NCI-H510A treated with DMSO at 0.1 percent for 48 hours (cell line): ENCODE data around the gene TBC1D8.
"Not testable (repeated sequence)": the region's sequence is repeated elsewhere in the genome, so short reads cannot be mapped to it uniquely, and the experiment has no call there.

Experiments used
- DNase-seq: peaks from one replicate; lab custom pipeline; 2025; lab: John Stamatoyannopoulos, UW

The TBC1D8 gene

GRCh38 chr2:101064125-101064502 is 87.1 kb downstream of the TBC1D8 start:
- DNase-seq, result no peak

DNA sequence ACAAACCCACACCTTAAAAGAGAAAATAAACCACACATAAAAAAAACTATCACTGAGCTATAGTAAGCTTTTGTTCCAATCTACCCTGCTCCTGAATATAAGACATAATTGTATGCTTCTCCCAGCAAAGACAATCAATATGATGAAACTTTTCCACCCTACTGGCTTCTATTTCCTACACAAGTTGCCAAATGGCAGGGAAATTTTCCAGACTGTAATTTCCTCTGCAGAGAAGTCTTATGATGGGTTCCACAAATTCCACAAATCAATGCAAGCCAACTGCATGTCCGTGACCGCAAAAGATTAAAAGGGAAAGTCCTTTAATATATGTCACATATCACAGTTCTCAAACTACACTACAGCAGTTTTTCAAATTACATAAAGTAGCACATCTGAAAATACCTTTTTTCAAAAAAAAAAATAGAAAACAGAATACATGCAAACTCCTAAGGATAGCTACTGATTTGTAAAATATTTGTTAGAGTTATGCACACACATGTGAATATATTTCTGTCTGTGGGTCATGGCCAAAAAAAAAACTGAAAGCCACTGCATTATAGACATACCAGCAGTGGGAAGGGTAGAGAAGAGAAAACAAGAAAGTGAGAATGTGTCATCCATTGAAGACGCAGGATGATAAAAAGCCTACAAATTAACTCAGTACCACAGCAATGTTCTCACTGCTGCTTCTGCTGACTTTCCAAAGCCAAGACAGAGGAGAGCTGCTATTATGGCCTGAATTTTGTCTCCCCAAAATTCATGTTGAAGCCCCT is 87.6 kb downstream of the TBC1D8 start:
- no peak for DNase-seq

- no peak for DNase-seq
Measured at GRCh38 chr2:101058386-101058785, 92.8 kb downstream of the TBC1D8 start.

- no peak for DNase-seq
Measured at GRCh38 chr2:101057051-101057933, 93.9 kb downstream of the TBC1D8 start.

DNA sequence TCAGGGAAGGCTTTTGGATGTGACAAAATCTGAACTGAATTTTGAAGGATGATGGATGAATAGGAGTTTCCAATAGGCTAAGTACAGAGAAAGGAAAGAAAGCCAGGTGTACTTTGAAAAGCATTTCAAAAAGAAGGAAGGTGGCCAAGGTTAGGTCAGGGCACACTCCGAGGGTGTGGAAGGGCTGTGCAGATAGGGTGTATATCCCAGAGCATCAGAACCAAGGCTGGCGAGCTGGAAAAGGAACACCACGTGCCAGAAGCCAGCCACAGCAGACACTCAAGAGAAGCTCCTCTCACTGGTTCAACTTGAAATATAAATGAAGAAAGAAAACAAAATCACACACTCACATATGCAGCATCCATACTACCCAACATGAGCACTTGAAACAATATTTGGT is 98.1 kb downstream of the TBC1D8 start:
- no peak for DNase-seq

- no peak for DNase-seq
Measured at GRCh38 chr2:101052147-101052546, 99.0 kb downstream of the TBC1D8 start.

- DNase-seq, result not testable (repeated sequence)
Measured at GRCh38 chr2:101050886-101051285, 100.3 kb downstream of the TBC1D8 start.

DNA sequence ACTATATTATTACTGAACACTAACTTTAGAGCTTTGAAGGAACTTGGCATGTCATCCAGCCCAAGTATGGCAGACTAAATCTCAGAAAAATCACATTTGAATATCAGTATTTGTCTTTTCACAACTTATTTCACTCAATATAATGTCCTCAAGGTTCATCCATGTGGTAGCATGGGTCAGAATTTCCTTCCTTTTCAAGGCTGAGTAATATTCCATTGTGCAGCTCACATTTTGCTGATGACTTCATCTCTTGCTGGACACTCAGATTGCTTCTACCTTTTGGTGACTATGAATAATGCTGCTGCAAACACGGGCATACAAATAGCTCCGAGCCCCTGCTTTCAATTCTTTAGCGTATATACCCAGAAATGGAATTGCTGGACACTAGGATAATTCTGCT is 102.4 kb downstream of the TBC1D8 start:
- DNase-seq, result no peak

- no peak for DNase-seq
Measured at GRCh38 chr2:101047774-101048173, 103.4 kb downstream of the TBC1D8 start.

DNA sequence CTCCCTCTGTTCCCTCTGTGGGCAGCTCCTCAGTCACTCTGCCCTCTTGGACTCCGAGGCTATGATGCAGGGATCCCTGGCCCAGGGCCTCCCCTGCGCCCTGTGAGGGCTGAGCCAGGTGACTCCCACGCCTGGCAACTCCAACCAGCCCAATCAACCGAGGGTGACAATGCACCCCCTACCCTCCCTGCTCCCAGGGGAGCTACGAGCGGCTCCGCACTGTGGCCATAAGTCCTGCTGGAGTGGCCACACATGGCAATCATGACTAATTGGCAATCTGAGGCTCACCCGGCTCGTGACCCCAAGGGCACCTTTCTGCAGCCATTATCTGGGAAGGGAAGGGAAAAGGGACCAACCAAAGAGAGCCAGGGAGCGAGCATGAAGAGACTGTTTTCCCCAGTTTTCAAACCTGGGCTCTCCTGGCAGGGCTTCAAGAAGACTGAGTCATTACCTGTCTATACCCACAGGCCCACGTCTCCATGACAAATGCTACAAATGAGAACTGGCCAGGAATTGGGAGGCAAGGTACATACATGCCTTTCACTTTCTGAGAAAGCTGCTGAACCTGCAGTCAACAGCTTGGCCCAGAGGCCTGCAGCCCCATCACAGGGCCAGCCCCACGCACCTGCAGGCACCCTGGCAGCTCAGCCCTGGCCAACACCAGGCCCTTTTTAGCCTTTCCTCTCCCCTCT is 104.0 kb downstream of the TBC1D8 start:
- no peak for DNase-seq

DNA sequence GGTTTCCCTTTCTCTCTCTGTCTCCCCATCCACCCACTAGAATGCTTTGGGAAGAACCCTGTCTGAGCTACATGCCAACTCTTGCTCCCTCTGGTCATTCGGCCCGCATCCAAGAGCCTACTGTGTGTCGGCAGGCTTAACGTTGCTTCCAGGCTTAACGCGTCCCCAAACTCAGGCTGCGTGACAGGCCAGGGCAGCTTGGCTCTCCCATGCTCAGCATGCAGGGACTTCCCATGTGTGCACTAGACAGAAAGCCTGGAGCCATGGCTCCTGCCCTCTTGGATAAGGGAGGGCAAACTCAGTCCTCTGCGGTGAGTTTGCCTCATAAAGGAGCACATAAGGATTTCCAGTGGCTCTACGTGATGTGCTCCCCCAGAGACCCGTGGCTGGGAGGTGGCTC is 105.9 kb downstream of the TBC1D8 start:
- DNase-seq, result no peak

- DNase-seq, result no peak
Measured at GRCh38 chr2:101041413-101041812, 109.8 kb downstream of the TBC1D8 start.

DNA sequence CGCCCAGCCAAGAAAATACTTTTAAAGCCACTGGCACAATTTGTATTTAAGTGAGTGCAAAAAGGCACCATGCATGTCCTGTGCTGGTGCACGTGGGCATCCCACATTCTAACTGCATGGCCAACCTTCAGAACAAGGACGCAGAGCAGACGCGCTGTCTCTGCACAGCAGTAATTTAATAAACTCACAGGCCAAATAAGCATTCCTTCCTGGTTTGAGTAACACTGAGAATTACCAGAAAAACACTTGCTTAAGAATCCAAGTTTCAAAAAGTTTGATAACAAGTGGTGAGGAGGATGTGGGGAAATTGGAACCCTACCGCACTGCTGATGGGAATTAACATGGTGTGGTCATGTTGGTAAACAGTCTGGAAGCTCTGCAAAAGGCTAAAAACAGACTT is 110.4 kb downstream of the TBC1D8 start:
- DNase-seq, result no peak

- no peak for DNase-seq
Measured at GRCh38 chr2:101040072-101040471, 111.1 kb downstream of the TBC1D8 start.

DNA sequence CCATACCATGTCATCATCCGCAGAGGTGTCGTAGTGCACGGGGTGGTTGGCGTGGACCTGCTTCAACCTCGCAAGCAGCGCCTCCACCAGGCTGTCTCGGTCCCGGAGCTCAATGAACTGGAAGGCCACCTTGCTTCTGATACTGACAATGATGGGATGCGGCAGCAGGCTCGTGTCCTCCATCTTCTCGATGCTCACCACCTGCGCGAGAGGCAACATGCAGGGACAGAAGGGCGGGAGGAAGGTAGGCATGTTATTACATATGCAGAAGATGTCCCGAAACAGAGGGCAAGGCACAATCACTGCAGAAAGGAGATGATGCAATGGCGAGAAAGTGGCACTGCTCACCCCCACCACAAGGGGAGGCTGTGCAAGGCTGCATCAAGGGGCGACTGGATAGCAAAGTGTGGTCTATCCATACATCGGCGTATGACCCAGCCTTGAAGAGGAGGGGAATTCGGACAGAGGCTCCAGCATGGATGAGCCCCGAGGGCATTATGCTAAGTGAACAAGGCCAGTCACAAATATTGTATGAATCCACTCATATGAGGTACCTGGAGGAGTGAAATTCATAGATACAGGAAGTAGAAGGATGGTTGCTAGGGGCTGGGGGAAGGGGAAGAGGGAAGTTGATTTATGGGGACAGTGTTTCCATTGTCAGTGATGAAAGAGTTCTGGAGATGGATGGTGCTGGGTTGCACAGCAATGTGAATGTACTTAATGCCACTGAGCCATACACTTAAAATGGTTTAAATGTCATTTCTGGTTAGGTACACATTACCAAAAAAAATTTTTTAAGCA is 112.5 kb downstream of the TBC1D8 start:
- no peak for DNase-seq

DNA sequence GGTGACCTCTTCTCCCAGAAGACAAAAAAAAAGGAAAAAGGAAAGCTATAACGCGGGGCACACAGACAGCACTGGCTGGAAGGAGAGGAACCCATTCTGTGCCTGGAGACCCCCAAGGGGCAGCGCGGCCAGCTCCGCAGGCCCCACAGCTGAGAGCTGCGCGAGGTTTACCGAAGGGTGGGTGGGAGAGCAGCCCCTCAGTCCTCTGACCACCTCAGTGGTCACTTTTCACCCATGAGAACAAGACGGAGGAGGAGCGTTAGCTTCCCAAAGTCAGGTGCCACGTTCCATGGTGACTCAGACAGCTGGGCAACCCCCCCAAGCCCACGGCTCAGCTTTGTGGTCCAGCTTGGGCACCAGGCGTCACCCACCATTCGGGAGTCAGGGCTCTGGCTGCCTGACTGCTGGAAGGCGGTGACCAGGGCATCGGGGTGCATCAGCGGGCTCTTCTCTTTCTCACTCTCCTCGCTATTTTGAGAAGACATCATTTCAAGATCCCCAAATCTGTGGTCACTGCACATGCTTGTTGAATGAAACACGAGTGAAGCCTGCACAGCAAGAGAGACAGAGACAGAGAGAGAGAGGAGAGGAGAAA is 113.9 kb downstream of the TBC1D8 start:
- DNase-seq, result no peak

DNA sequence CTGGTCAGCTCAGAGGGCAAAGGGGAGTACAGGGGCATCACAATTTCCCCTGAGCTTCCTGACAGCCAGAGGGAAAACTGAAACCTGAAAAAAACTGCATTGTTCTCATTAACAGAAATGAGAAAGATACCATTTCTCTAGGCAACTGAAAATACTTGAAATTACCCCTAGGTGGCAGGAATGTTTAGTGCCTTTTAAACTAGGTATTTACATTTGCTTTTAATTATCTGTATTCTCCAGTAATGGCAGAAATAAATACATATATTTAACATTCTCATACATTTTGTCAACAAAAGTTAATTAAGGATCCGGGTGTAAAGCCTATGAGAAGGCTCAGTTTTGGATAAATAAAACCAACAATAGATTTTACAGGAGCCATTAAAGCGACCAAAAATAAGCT is 114.6 kb downstream of the TBC1D8 start:
- no peak for DNase-seq

DNA sequence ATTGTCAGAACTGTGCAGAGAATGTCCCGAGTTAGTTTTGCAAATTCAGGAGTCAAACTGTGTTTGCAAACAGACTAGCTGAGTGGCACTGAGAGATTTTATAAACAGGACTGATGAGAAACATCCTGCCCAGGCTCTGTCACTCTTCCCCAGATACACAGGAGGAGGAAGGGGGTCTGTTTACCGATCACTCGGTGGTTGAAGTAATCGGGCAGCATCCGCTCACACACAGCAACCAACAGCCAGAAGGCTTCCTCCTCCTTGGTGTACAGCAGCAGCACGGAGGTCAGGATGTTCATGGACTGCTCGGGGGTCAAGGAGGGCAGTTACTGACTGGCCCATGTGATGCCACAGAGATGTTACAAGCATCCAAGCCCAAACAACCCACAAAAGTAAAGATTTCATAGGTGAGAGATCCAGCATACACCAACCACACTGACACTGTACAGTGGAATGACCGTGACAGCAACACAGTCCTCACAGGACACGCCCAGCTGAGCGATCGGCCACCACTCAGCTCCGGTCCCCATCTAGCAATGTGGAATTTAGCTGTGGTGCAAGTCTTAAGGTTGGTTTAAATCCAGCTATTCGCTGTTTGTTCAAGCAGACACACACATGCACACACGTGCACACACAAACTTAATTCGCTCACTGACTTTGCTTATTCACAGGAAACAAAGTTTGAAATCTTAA is 119.0 kb downstream of the TBC1D8 start:
- no peak for DNase-seq

- no peak for DNase-seq
Measured at GRCh38 chr2:101030866-101031554, 120.2 kb downstream of the TBC1D8 start.

DNA sequence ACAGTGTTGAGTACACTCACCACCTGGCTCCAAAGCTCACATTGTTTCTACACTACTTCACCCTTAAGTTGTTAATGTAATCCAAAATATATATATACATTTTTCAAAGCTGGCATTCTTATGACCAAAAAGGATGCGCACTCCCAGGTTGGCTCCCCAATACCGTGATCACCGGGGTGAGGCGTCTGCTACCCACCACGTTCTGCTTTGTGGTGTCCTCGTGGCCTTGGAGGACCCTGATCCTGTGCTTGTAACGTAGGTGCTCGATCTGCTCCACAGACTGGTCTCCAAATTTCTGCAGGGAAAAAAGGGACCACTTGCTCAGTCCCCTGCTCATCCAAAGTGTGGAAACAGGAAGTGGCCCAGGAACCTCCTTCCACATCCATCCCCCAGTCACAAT is 123.3 kb downstream of the TBC1D8 start:
- no peak for DNase-seq
